ENCODE results near the gene GABRG3.

GABRG3 gene

GRCh38 chr15:26970712-26971210 lies at the start of gene GABRG3:
TSS of gene GABRG3 (plus strand) at chr15:26971181.
- DNase-seq, result peak; percentile 0

DNA sequence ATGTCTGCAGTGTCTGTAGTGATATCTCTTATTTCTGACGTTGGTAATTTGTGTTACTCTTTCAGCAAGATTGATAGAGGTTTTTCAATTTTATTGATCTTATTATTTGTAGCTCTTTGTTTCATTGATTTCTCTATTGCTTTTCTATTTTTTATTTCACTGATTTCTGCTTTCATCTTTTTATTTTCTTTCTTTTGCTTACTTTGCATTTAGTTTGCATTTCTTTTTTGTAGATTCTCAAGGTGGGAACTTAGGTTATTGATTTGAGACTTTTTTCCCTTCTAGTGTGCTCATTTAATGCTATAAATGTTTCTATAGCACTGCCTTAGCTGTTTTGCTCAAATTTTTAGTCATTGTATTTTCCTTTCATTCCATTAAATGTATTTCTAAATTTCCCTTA lies 49.5 kb upstream of the GABRG3 start:
- no peak for DNase-seq

- no peak for DNase-seq
These were observed 44.9 kb upstream of the GABRG3 start for GRCh38 chr15:26926081-26926480.

- DNase-seq, result no peak
These were observed 42.9 kb upstream of the GABRG3 start for GRCh38 chr15:26928051-26928450.

GRCh38 chr15:26929588-26929987 lies 41.4 kb upstream of the GABRG3 start:
- DNase-seq, result no peak

DNA sequence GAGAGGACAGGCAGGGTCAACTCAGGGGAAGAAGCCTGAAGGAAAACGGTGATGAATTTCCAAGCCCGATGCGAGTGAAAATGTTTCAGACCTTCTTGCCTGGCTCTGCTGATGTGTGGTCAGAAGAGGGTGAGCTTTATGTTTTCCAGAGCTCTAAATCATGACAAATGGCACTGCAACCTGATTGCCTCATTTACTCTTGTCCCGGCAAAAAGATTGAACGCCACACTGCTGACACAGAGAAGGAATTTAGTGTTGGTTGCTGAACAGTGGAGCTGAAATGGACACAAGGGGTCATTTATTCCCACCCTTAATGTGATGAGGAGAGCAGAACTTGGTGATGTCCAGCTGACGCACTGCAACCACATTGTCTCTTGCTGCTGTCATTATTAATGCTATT lies 36.1 kb upstream of the GABRG3 start:
- DNase-seq, result no peak

- DNase-seq, result no peak
These were observed 35.7 kb upstream of the GABRG3 start for GRCh38 chr15:26935322-26935721.

DNA sequence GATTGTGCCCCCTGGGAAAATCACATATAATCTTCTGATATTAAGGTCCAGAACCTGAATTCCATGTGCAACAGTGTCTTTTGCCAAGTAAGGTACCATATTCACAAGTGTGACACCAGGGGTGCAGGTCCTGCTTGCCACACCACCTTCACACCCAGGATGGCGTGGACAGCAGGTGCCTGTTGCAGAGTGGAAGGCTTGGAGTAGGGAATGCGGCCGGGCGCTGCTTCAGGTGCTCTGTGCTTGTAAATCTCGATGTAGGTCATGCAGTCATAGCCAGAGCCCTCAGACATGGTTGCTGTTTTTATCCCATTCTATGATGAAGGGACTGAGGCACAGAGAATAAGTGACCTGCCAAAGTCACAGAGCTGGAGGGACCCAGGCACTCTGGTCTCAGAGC lies 34.5 kb upstream of the GABRG3 start:
- no peak for DNase-seq

DNA sequence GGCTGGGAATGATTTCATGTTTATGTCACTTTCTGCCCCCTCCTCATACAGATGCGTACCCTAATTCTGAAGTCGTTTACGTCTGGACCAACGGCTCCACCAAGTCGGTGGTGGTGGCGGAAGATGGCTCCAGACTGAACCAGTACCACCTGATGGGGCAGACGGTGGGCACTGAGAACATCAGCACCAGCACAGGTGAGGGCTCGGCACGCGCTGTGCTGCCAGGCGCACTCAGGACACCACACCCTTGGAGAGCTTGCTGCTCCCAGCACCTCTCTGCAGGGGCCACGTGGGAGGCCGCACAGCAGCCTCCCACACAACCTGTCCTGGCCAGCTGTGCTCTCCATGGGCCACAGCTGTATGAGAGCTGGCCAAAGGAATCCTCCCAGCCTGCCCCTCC lies 33.8 kb upstream of the GABRG3 start:
- DNase-seq, result no peak

GRCh38 chr15:26939398-26939797 lies 31.6 kb upstream of the GABRG3 start:
- no peak for DNase-seq

DNA sequence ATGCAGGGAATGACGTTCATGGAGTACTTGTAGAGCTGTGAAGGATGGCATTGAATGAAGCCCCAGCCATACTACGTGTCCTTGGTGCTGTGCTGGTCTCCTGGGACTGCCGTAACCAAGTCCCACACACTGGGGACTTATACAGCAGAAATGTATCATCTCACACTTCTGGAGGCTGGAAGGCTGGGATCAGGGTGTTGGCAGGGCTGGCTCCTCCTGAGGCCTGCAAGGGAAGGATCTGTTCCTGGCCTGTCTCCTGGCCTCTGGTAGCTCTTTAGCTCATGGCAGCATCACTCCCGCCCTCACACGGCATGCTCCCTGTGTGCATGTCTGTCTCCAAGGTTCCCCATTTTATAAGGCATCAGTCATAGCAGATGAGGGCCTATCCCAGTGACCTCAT lies 29.5 kb upstream of the GABRG3 start:
- DNase-seq, result no peak

DNA sequence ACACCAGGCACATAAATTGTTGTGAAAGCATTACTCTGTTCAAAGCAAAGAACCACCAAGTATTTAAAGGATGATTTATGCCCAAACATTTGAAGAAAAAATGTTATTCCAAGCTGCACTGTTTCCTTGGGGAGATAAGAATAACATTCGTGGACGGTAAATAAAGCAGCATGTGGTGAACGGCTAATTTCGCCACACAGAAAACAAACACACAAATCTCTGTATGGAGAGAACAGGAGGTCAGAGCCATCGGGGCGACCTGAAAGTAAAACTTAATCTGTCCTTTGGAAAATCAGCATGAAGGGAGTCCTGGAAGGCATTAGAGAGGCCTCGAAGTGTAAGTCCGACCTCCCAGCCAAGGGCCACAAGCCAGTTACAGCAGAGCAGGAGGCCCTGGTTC lies 27.1 kb upstream of the GABRG3 start:
- no peak for DNase-seq

DNA sequence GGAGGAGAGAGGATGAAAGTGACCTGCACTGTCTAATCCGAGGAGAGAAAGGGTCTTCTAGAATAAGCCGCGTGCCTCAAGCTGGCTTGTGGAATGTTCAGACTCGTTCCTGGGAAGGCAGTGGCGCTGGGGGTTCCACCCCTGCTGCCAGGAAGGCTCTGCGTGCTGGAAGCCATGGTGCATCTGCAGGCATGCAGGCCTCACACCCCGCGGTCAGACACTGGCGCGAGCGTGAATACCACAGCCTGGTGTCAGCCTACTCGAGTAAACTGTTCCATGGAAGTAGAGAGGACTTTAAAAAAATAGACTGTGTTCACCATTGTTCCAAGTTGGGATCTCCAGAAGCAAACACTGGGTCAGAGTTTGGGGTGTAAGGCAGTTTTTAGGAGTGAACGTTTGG lies 25.9 kb upstream of the GABRG3 start:
- no peak for DNase-seq

GRCh38 chr15:26950001-26950400 lies 21.0 kb upstream of the GABRG3 start:
- no peak for DNase-seq

DNA sequence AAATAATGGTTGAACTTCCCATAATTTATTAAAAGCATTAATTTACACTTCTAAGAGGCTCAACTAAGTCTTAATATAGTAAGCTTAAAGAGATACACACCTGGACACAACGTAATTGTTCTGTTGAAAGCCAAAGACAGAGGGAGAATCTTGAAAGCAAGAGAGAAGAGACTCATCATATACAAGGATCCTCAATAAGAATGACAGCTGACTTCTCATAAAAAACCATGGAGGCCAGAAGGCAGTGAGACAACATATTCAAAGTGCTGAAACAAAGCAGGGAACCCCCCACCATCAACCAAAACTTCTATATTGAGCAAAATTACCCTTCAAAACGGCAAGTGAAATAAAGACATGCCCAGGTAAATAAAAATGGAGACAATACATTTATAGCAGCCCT lies 16.6 kb upstream of the GABRG3 start:
- DNase-seq, result no peak

- DNase-seq, result no peak
These were observed 3.2 kb upstream of the GABRG3 start for GRCh38 chr15:26967719-26968269.

GRCh38 chr15:26968806-26969205 lies 2.2 kb upstream of the GABRG3 start:
- DNase-seq, result no peak

DNA sequence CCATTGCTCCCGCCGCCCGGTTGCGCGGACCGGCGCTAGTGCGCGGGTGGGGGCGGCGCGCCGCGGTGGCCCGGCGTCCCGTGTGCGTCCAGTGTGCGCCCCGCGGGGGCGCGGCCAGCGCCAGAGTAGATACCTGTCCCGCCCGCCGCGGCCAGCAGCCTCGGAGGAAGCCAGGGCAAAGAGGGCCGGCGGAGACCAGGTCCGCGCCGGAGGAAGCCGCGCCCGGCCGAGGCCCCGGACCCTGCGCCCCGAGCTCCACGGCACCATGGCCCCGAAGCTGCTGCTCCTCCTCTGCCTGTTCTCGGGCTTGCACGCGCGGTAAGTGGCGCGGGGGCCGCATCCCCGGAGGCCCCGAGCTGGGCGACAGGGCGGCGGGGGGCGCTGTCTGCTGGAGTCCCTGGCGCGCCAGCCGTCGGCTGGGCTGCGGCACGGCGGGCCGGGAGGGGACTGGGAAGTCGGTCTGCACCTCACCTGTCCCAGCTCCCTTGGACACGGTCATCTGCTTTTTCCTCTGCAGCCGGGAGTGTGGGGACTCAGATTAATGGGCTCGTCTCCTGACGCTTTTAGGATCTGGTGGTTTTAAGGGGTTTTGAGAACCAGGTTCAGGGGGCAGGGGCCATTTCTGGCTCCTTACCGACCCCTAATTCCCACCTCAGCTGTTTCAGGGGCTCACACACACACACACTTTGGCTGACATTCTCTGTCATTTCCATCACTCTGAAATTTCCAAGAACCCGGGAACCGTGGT lies 464 bp downstream of the GABRG3 start:
- DNase-seq, result no peak

DNA sequence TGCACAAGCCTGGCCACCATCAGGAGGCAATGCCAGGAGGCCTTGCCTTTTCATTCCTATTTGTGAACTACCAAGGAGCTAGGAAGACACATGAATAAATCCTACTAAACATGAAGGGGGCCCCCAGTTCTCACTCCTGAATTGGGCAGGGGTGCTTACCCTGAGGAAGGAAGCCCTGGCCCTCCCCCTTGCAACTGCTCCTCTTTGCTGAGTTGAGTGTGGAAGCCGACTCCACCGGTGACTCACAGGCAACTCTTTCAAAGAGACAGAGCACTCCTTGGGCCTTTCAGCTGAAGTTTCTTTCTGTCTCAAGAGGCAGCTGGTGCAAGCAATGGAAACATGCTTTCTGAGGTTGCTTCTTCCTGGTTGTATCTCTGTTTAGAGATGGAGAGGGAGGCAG lies 1.7 kb downstream of the GABRG3 start:
- DNase-seq, result no peak

DNA sequence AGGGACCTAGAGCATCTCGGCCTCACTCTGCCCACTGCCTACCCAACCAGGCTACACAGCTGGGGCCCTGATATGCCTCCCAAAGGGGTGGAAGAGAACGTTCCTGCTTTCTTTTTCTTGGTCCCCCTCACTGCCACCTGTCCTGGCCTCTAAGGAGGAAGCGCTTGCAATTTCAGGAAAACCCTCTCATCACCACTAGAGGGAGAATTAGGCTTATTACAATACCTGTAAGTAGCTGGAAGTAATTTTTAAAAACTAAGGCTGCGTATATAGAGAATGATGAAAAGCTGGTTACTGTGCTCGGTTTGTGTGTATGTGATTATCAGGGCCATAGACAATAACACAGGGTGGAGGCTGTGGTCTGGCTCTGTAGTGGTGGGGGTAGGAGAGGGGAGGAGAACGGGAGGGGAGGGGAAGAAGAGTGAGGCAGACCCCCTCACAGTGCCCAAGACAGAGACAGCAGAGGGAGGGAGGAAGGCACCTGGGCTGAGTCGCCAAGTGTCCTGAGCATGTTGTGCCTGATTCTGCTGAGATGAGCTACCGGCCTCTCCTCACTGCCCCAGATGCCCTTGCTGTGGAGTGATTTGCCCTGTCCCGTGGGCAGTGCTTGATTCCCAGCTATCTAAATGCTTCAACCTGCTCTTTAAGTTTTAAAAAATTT lies 3.3 kb downstream of the GABRG3 start:
- DNase-seq, result peak; percentile 4

GRCh38 chr15:26981492-26981891 lies 10.5 kb downstream of the GABRG3 start:
- DNase-seq, result no peak

GRCh38 chr15:26983822-26984221 lies 12.8 kb downstream of the GABRG3 start:
- no peak for DNase-seq

- DNase-seq, result no peak
These were observed 14.1 kb downstream of the GABRG3 start for GRCh38 chr15:26985050-26985449.

GRCh38 chr15:26996250-26996649 lies 25.3 kb downstream of the GABRG3 start:
- no peak for DNase-seq
